K562 (cell line): ENCODE measurements around the gene GBF1. TPM values are rescaled to one million over a fixed set of nuclear protein-coding genes. Genes with fewer than 3 reads are reported as not detected.

Source experiments
- ATAC-seq: fragments of 200-7000 bp; cut with Tn5 transposase; 3 replicates; pipeline ENCODE4 v1.9.1; 2020; ENCODE audit warnings: moderate library complexity
- BruUV-seq: library from RNA; stranded (reverse); fragments of 400-500 nt; replicated peaks from 2 replicates; lab custom pipeline; 2021; lab: Mats Ljungman, UMichigan
- CTCF ChIA-PET: fragments of 300-600 bp; formaldehyde crosslinking; extraction: SDS; loops from one replicate; lab custom pipeline; 2021; ENCODE audit warnings: low intra/inter-chr PET ratio; lab: Yijun Ruan, JAX
- POLR2A ChIA-PET: fragments of 300-600, 350-650 bp; sonication (Branson Sonifier 250); formaldehyde crosslinking; extraction: SDS; loops from one replicate; lab custom pipeline; 2021; ENCODE audit warnings: antibody characterized with exemption, inconsistent platforms; lab: Yijun Ruan, JAX
- DNase-seq, 4 experiments: peaks; one replicate each; pipeline versions ENCODE4 v3.0.0 to v3.0.0-alpha.2; 2011 to 2018; ENCODE audit warnings: low spot score in 3 of 4, mixed read lengths in 3 of 4; ENCODE audit errors: extremely low read depth in 1 of 4
- FAIRE-seq: peaks from 2 replicates; lab custom pipeline; 2011; peaks lifted over from hg19 to GRCh38; lab: Jason Lieb, UNC
- H2AFZ ChIP-seq: 2 replicates; pipeline ENCODE4 v1.6.0; 2011; ENCODE audit warnings: low read depth, low read length, control low read depth, inconsistent platforms
- H3K27ac ChIP-seq: fragments of 200-600 bp; 3 replicates; pipeline ENCODE4 v1.8.0; 2011; ENCODE audit warnings: low read depth, mild to moderate bottlenecking, control low read depth, inconsistent platforms, low read length, moderate library complexity, mixed read lengths; ENCODE audit errors: extremely low read depth
- H3K27me3 ChIP-seq, 2 experiments: fragments of 300-600 bp in 1 of 2; 2 replicates in 1 of 2; 3 replicates in 1 of 2; pipeline versions ENCODE4 v1.6.0 to v1.8.0; 2011; ENCODE audit warnings: inconsistent platforms in 2 of 2, low read length in 2 of 2, mild to moderate bottlenecking in 1 of 2, mixed read lengths in 1 of 2, moderate library complexity in 1 of 2; ENCODE audit not compliant: control insufficient read depth in 2 of 2, insufficient read depth in 2 of 2
- H3K36me3 ChIP-seq: fragments of 300-600 bp; 3 replicates; pipeline ENCODE4 v1.8.0; 2011; ENCODE audit warnings: mild to moderate bottlenecking, low read length, inconsistent platforms; ENCODE audit not compliant: control insufficient read depth, insufficient read depth
- H3K4me1 ChIP-seq, 2 experiments: fragments of 200-600 bp in 1 of 2; replicated peaks in 1 of 2; 2 replicates in 1 of 2; 3 replicates in 1 of 2; pipeline versions ENCODE4 v1.5.1 to v1.8.0; 2011; ENCODE audit warnings: inconsistent platforms in 2 of 2, low read length in 2 of 2, mild to moderate bottlenecking in 1 of 2, mixed read lengths in 1 of 2, moderate library complexity in 1 of 2; ENCODE audit not compliant: control insufficient read depth in 2 of 2, insufficient read depth in 2 of 2
- H3K4me2 ChIP-seq: 2 replicates; pipeline ENCODE4 v1.6.1; 2011; ENCODE audit warnings: low read length, control low read depth, inconsistent platforms, mixed read lengths; ENCODE audit not compliant: insufficient read depth
- H3K4me3 ChIP-seq: fragments of 200-600 bp; sonication (generic), shearing (Covaris generic); 2 replicates; pipeline ENCODE4 v1.5.1; 2016; ENCODE audit warnings: control low read depth, inconsistent platforms
- H3K79me2 ChIP-seq: fragments of 200-600 bp; 3 replicates; pipeline ENCODE4 v1.8.0; 2011; ENCODE audit warnings: low read length, inconsistent platforms; ENCODE audit not compliant: control insufficient read depth, insufficient read depth
- H3K9ac ChIP-seq, 2 experiments: 2 replicates each; pipeline versions ENCODE4 v1.6.0 to v1.6.1; 2011; ENCODE audit warnings: low read depth in 2 of 2, low read length in 2 of 2, control low read depth in 1 of 2, inconsistent platforms in 1 of 2, mild to moderate bottlenecking in 1 of 2, mixed read lengths in 1 of 2; ENCODE audit not compliant: insufficient read depth in 1 of 2
- H3K9me1 ChIP-seq: one replicate; pipeline ENCODE4 v1.6.0; 2011; ENCODE audit warnings: inconsistent platforms, mild to moderate bottlenecking, low read length, moderate library complexity; ENCODE audit not compliant: control insufficient read depth, insufficient read depth
- H3K9me3 ChIP-seq: replicated peaks from 2 replicates; pipeline ENCODE4 v1.5.1; 2011; ENCODE audit warnings: low read depth, low read length, inconsistent platforms; ENCODE audit not compliant: control insufficient read depth, insufficient read depth
- H4K20me1 ChIP-seq: replicated peaks from 2 replicates; pipeline ENCODE4 v1.6.1; 2011; ENCODE audit warnings: low read length, inconsistent platforms, mixed read lengths; ENCODE audit not compliant: control insufficient read depth, insufficient read depth
- HINFP ChIP-seq: fragments of 450-650 bp; conservative IDR thresholded peaks from 2 replicates; pipeline ENCODE4 v1.6.1; 2016; ENCODE audit warnings: missing genetic modification characterization, low read depth, mild to moderate bottlenecking, control low read depth, missing compliant biosample characterization
- NR4A1 ChIP-seq, 2 experiments: fragments of 250-450 bp in 1 of 2; fragments of 450-650 bp in 1 of 2; sonication (Bioruptor Pico) in 1 of 2; IDR thresholded peaks; 2 replicates each; pipeline versions ENCODE4 v1.4.0 to v1.6.1; 2016 to 2020; ENCODE audit warnings: mild to moderate bottlenecking in 2 of 2, missing compliant biosample characterization in 1 of 2, missing genetic modification characterization in 1 of 2, moderate library complexity in 1 of 2
- RAD21 ChIP-seq, 2 experiments: fragments of 250-450 bp in 1 of 2; fragments of 450-650 bp in 1 of 2; sonication (Bioruptor Pico) in 1 of 2; formaldehyde crosslinking in 1 of 2; IDR thresholded peaks in 1 of 2; conservative IDR thresholded peaks in 1 of 2; 2 replicates each; pipeline versions ENCODE4 v1.4.0 to v1.8.0; 2020 to 2022; ENCODE audit warnings: mild to moderate bottlenecking in 2 of 2, moderate library complexity in 1 of 2
- SMC3 ChIP-seq: conservative IDR thresholded peaks from 2 replicates; pipeline ENCODE4 v1.6.1; 2011; ENCODE audit warnings: low read depth, low read length, improper control_type of control experiment; ENCODE audit not compliant: insufficient read depth
- ZFX ChIP-seq: sonication (generic); formaldehyde crosslinking; IDR thresholded peaks from 2 replicates; pipeline ENCODE4 v1.8.0; 2022; ENCODE audit warnings: mild to moderate bottlenecking, missing genetic modification reagents, moderate library complexity
- WGBS: fragments of 100-300 bp; shearing (Covaris generic); methylation state at CpG from one replicate; pipeline ENCODE4 v1.1.6; 2016; ENCODE audit warnings: low coverage, mixed read lengths; ENCODE audit not compliant: insufficient coverage; ENCODE audit errors: missing lambda C conversion rate; 5-methylcytosine and 5-hydroxymethylcytosine counted together
- in situ Hi-C: fragments of 300-500 bp; cut with MboI; formaldehyde crosslinking; loops from 4 replicates; pipeline ENCODE4 v1.15.0; 2018; ENCODE audit warnings: inconsistent platforms, mixed read lengths
- intact Hi-C: fragments of 100-400 bp; cut with micrococcal nuclease; formaldehyde crosslinking; loops from 2 replicates; pipeline ENCODE4 v1.14.2; 2022
- polyA plus RNA-seq, 8 experiments: library from polyadenylated mRNA; depleted of rRNA in 4 of 8; stranded (reverse) in 5 of 8; unstranded in 3 of 8; fragments of >200 nt; fragmentation: Nextera tagmentation in 2 of 8; fragmentation: Illumina TruSeq in 1 of 8; extraction: Ambion mirVana in 2 of 8; extraction: Trizol in 1 of 8; gene quantifications; 2 replicates each; pipeline versions ENCODE4 v1.2.1 to v1.2.3, GENCODE V29; 2011 to 2014; ENCODE audit warnings: inconsistent platforms in 1 of 8, missing spikeins in 1 of 8
- total RNA-seq, 7 experiments: library from RNA; depleted of rRNA in 6 of 7; stranded (reverse); fragments of >200 nt in 6 of 7; fragmentation: Illumina TruSeq in 2 of 7; extraction: Trizol in 2 of 7; gene quantifications; 2 replicates each; pipeline versions ENCODE4 v1.2.1 to v1.2.3, GENCODE V29; 2011 to 2021; ENCODE audit warnings: low replicate concordance in 1 of 7
- TF ChIP-seq, protein P1 (sequence below), 3 experiments: IDR thresholded peaks in 2 of 3; conservative IDR thresholded peaks in 1 of 3; 2 replicates each; pipeline ENCODE4 v1.5.1; 2011 to 2012; ENCODE audit warnings: low read length in 3 of 3, mild to moderate bottlenecking in 3 of 3, control low read depth in 2 of 3, improper control_type of control experiment in 1 of 3, inconsistent platforms in 1 of 3, low read depth in 1 of 3, mixed read lengths in 1 of 3, moderate library complexity in 1 of 3; ENCODE audit not compliant: insufficient read depth in 2 of 3

The GBF1 gene
- total and polyA plus RNA-seq, 9 of the 15 experiments (the other 6 are each of a cell fraction or from before 2014, with no cell fraction given): 0.69 to 28.0 (median 10.3) TPM

GRCh38 chr10:102344067-102344466 is 98.7 kb downstream of the GBF1 start:
- H3K79me2 ChIP-seq: no peaks in the 10 kb centered on the region; the same call in 2 of the 3 replicates
- FAIRE-seq (no peak), DNase-seq (no peak), ATAC-seq (no peak)
- ChIA-PET CTCF (no interaction called here), POLR2A (no interaction called here)
- no peak overlapping the region for H3K9ac ChIP-seq
- H4K20me1 ChIP-seq: peaks cover 4% of the 10 kb centered on the region; the same call in 1 of the 2 replicates
- H3K4me1 ChIP-seq: no peaks in the 10 kb centered on the region; a peak in 1 of 5 replicates
- H3K4me3 ChIP-seq: no peak overlapping the region
- no peaks in the 10 kb centered on the region for H3K9me3 ChIP-seq
- no peaks in the 10 kb centered on the region for H3K9me1 ChIP-seq
- H3K36me3 ChIP-seq: peaks cover 16% of the 10 kb centered on the region; the same call in 2 of the 3 replicates
- no peak overlapping the region for H2AFZ ChIP-seq
- intact Hi-C loops: no loop called here
- H3K27me3 ChIP-seq: no peaks in the 10 kb centered on the region
- 90% methylated on average over 3 of the region's 3 CpGs for WGBS
- no TSS peak for BruUV-seq
- H3K4me2 ChIP-seq: no peak overlapping the region
- TF ChIP-seq HINFP: no peak
- H3K27ac ChIP-seq: no peak overlapping the region
- in situ Hi-C loops: no loop called here

DNA sequence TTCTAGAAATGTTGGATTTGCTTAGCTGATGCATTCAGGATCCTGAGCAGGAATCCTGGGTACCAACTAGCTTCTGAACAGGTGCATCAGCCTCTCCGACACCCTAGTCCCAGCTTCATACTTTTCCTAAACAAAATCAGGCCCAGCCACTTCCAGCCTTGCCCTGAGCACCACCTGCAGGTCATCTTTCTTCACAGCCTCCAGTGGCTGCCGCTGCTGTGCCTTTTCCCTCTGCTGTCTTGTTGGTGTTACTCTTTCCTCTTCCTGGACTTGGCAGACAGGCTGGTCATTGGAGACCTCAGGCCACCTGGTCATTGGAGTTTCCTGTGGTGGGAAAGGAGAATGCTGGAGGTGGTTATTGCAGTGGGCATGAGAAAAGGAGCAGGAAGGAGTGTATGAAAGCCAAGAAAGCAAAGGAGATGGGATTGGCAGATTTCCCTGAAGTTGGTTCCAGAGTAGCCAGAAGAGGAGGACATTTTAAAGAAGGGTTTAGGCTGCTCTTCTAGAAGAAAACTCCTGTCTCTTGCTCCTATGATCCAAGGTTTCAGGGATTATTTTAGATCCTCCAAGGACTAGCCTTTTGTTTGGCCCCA is 102.0 kb downstream of the GBF1 start:
- Histone ChIP-seq H3K9me3 (no peaks in the 10 kb centered on the region), H3K4me2 (no peak overlapping the region), H4K20me1 (peaks cover 10% of the 10 kb centered on the region), H3K27me3 (no peaks in the 10 kb centered on the region), H3K27ac (no peak overlapping the region), H3K36me3 (peaks cover 30% of the 10 kb centered on the region; the same call in 2 of the 3 replicates), H3K9me1 (no peaks in the 10 kb centered on the region), H3K9ac (no peak overlapping the region), H3K4me3 (no peak overlapping the region), H3K79me2 (no peaks in the 10 kb centered on the region; the same call in 2 of the 3 replicates), H2AFZ (no peak overlapping the region), H3K4me1 (no peaks in the 10 kb centered on the region; a peak in 1 of 5 replicates)
- ATAC-seq (peak; percentile 77), DNase-seq (peak in 3 of 4 experiments; percentile 20 to 30 (median 22)), FAIRE-seq (no peak)
- in situ Hi-C loops: loop anchor here (5.0 kb wide), 1 partner anchor 120 kb away; the partner anchor contains the start of gene ELOVL3
- intact Hi-C loops: loop anchor here (1.0 kb wide), 1 partner anchor 116 kb away; no protein-coding TSS in a partner anchor
- BruUV-seq: no TSS peak
- POLR2A ChIA-PET: interaction anchor here (0.7 to 1.5 kb wide), 2 partner anchors 34 to 128 kb away, joined by 3 read pairs; no protein-coding TSS in a partner anchor
- WGBS: 66% methylated on average over 2 of the region's 2 CpGs
- CTCF ChIA-PET: interaction anchor here (0.6 to 4.9 kb wide), 3 partner anchors 117 to 215 kb away, joined by 3 to 26 read pairs (median 7); no protein-coding TSS in a partner anchor
- TF ChIP-seq SMC3: peak; percentile 42; the same call in 1 of the 2 replicates
- TF ChIP-seq RAD21 (CRISPR knock-in tag; conservative IDR thresholded peaks at IDR 0.05 in 1 of 2, IDR thresholded peaks at IDR 0.05 in 1 of 2): peak; percentile 28 to 64; a peak in 3 of 4 replicates
- no peak for TF ChIP-seq NR4A1 (CRISPR knock-in tag; IDR thresholded peaks at IDR 0.05)
- no peak for TF ChIP-seq NR4A1 (tag; IDR thresholded peaks at IDR 0.05)
- TF ChIP-seq ZFX (CRISPR knock-in tag): no peak
- TF ChIP-seq, protein P1, sequence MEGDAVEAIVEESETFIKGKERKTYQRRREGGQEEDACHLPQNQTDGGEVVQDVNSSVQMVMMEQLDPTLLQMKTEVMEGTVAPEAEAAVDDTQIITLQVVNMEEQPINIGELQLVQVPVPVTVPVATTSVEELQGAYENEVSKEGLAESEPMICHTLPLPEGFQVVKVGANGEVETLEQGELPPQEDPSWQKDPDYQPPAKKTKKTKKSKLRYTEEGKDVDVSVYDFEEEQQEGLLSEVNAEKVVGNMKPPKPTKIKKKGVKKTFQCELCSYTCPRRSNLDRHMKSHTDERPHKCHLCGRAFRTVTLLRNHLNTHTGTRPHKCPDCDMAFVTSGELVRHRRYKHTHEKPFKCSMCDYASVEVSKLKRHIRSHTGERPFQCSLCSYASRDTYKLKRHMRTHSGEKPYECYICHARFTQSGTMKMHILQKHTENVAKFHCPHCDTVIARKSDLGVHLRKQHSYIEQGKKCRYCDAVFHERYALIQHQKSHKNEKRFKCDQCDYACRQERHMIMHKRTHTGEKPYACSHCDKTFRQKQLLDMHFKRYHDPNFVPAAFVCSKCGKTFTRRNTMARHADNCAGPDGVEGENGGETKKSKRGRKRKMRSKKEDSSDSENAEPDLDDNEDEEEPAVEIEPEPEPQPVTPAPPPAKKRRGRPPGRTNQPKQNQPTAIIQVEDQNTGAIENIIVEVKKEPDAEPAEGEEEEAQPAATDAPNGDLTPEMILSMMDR (IDR thresholded peaks at IDR 0.05 in 2 of 3, conservative IDR thresholded peaks at IDR 0.05 in 1 of 3; ENCODE audit: insufficient read depth in 2 of 3, low read depth in 1 of 3, low read length in 3 of 3): peak; percentile 55 to 71 (median 58); a peak in 5 of 6 replicates
